GM21515 (cell line): ENCODE measurements around the gene POLDIP3.
"Not testable (repeated sequence)": the region's sequence is repeated elsewhere in the genome, so short reads cannot be mapped to it uniquely, and the experiment has no call there.

Experiments used
- ATAC-seq: cut with Tn5 transposase; IDR thresholded peaks from one replicate; pipeline ENCODE4 v1.9.1; 2021; ENCODE audit not compliant: unreplicated experiment

POLDIP3 gene

DNA sequence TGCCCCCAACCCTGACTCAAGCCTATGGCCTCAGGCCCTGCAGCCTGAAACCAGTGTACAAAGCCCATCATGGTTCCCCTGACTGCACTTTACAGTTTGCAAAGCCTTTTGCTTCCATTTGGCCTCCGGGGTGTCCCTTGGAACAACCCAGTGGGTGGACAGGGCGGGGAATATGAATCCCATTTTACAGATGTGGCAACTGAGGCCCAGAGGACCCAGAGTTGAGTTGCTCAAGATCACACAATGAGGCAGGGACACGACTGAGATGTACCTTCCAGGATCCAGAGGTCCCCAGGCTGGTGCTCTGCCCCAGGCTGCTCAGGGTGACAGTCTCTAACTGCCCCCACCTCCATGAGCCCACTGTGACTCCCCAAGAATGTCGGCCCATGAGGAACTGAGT lies 5.4 kb upstream of the POLDIP3 start:
- no peak for ATAC-seq

- no peak for ATAC-seq
These were observed 4.8 kb upstream of the POLDIP3 start for GRCh38 chr22:42619261-42620063.

GRCh38 chr22:42617155-42617983 lies 2.7 kb upstream of the POLDIP3 start:
- ATAC-seq, result no peak

GRCh38 chr22:42615860-42616175 lies 1.1 kb upstream of the POLDIP3 start:
- not testable (repeated sequence) for ATAC-seq

- ATAC-seq, result peak; percentile 50
These were observed 593 bp upstream of the POLDIP3 start for GRCh38 chr22:42615092-42615859.

DNA sequence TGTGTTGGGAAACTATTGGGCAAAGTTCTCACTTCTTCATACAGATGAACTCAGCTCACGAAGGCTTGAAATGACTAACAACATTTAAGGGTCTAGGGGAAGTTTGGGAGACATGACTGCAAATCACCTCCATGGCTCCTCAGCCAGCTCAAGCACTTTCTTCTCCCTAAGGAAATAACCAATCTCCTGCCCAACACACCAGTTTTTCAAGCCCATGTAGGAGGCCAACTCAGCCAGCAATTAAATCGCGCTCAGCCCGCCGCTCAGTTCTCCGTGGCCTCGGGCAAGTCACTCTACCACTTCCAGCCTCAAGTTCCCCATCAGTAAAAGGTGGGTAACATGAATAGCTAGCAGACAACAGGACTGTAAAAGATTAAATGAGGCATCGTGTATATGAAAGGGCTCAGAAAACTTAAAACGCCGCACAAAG lies 796 bp downstream of the POLDIP3 start:
- no peak for ATAC-seq

GRCh38 chr22:42612336-42612735 lies 2.3 kb downstream of the POLDIP3 start:
- no peak for ATAC-seq

DNA sequence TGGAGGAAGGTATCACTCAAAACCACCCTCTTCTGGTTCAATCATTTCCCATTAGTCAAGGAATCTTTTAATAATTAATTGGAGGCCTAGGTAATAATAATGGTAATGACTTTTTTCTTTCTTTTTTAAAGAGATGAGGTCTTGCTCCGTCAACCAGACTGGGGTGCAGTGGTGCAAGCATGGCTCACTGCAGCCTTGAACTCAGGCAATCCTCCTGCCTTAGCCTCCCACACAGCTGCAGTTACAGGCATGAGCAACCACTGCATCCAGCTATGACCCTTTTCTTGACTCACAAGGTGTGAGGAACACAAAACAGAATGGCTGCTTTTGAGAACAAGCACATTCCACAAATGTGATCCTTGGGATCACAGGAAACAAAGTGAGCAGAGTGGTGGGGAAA lies 3.6 kb downstream of the POLDIP3 start:
- no peak for ATAC-seq

DNA sequence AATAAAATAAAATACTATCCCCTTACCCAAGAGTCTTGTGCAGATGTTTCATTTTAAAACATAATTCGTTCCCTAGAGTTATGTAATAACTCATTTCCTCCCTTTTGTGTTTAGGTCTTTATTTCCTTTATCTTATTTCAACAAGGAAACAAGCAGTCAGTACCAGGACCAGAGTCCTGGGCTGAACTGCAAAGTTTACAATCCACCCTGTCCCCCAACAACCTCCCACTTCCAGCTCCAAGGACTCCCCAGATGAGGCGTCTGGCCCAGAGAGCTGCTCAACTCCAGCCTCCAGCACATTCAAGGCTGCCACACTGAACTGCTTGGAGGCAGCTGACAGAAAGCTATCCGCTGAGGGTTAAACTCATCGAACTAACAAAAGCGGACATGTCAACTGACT lies 4.5 kb downstream of the POLDIP3 start:
- no peak for ATAC-seq

- ATAC-seq, result no peak
These were observed 5.8 kb downstream of the POLDIP3 start for GRCh38 chr22:42608823-42609361.

- ATAC-seq, result no peak
These were observed 6.4 kb downstream of the POLDIP3 start for GRCh38 chr22:42608136-42608822.

DNA sequence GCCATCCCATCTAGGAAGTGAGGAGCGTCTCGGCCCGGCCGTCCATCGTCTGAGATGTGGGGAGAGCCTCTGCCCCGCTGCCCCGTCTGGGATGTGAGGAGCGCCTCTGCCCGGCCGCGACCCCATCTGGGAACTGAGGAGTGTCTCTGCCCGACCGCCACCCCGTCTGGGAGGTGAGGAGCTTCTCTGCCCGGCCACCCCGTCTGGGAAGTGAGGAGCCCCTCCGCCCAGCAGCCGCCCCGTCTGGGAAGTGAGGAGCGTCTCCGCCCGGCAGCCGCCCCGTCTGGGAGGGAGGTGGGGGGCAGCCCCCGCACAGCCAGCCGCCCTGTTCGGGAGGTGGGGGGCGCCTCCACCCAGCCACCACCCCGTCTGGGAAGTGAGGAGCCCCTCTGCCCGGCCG lies 7.0 kb downstream of the POLDIP3 start:
- not testable (repeated sequence) for ATAC-seq

GRCh38 chr22:42604403-42604802 lies 10.3 kb downstream of the POLDIP3 start:
- ATAC-seq, result no peak

GRCh38 chr22:42603427-42603826 lies 11.3 kb downstream of the POLDIP3 start:
- no peak for ATAC-seq

GRCh38 chr22:42602470-42602869 lies 12.2 kb downstream of the POLDIP3 start:
- ATAC-seq, result no peak

DNA sequence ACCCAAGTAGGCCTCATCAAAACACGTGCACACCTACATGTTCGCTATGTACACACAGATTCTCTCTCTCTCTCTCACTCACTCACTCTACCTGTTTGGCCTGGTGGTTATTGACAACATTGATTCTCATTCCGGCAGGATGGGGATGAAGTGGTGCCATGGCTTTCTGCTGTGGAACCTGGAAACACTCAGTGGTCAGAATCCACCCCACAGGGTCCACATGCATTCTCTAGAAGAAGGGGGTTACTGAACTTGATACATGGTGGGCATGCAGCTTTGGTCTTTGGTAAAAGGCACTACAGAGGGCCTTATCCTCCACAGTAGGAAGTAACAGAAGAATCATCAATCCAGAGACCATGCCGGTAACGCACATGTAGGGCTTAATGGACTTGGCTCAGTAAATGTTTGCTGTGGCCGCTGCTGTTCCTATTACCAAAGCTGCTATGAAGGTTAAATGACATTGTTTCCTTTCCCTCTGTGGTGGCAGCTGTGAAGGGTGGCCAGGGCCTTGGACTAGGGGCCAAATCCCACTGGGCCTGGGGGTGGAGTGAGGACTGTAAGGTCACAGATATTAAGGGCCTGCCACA lies 12.7 kb downstream of the POLDIP3 start:
- no peak for ATAC-seq

DNA sequence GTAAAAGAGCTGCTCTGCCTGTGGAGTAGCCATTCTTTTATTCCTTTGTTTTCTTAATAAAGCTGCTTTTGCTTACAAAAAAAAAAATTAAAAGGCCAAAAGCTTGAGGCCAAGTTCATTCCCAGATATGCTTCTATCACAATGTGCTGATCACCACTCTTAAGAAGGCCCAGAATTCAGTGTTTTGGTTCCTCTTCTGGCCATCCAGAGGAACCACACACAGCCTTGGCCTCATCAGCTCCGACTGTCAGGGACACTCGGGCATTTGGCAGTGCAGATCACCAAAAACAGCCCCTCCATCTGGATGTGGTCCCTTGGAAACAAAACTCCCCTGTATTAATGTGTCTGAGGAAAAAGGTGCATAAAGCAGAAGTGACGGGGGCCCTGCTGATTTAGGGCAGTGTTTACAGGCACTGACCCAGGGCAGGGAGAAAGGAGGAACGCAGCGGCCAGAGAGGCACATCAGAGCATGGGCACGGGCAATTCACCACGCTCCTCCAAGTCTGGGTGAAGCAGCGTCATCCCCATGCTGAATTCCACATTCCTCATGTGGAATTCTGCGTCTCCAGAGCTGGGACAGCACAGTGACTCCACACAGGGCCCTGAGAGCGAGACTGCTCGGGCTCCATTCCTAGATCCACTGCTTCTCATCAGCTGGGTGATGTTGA lies 17.7 kb downstream of the POLDIP3 start:
- no peak for ATAC-seq

GRCh38 chr22:42596336-42596735 lies 18.3 kb downstream of the POLDIP3 start:
- ATAC-seq, result no peak

DNA sequence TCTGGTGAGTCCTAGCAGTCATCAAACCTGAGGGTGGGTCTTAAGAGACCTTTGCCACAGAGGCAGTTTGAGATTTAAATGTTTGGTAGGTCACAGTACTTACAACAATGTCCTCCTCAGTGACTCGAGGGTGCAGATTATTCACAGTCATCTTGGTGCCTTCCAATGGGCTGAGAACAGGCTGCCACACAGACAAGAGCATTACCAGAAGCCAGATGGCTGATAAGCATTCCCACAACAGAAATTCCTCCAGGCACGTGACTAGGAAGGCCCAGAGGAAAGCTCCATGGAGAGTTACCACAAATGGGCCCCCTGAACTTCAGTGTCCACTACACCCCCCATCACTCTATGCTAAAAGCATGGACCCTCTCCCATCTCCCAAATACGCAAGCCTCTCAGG lies 19.2 kb downstream of the POLDIP3 start:
- no peak for ATAC-seq

GRCh38 chr22:42591987-42592386 lies 22.7 kb downstream of the POLDIP3 start:
- ATAC-seq, result no peak
